HepG2 (cell line): ENCODE data around the gene ZFPM1. TPM values are rescaled to one million over a fixed set of nuclear protein-coding genes. Genes with fewer than 3 reads are reported as not detected.

Experiments
- ZFYVE20 ChIP-seq: sonication (generic); formaldehyde crosslinking; IDR thresholded peaks from 2 replicates; pipeline ENCODE4 v1.8.0; 2023; ENCODE audit warnings: low read depth, mild to moderate bottlenecking, moderate library complexity, missing genetic modification reagents, borderline replicate concordance
- ZNF281 ChIP-seq: sonication (generic); formaldehyde crosslinking; IDR thresholded peaks from 2 replicates; pipeline ENCODE4 v1.4.0; 2020; ENCODE audit warnings: missing genetic modification reagents, borderline replicate concordance
- ZNF746 ChIP-seq: sonication (generic); formaldehyde crosslinking; IDR thresholded peaks from 2 replicates; pipeline ENCODE4 v1.8.0; 2022; ENCODE audit warnings: mild to moderate bottlenecking, missing genetic modification reagents
- polyA plus RNA-seq, 8 experiments: library from polyadenylated mRNA; depleted of rRNA in 3 of 8; stranded (reverse) in 7 of 8; unstranded in 1 of 8; fragments of >200 nt; fragmentation: Illumina TruSeq in 4 of 8; extraction: Trizol in 4 of 8; gene quantifications; 2 replicates each; pipeline versions ENCODE4 v1.2.1 to v1.2.3, GENCODE V29; 2011 to 2016; ENCODE audit warnings: low read depth in 4 of 8, missing spikeins in 1 of 8, mixed read lengths in 1 of 8; ENCODE audit not compliant: insufficient read depth in 1 of 8
- total RNA-seq, 5 experiments: library from RNA; depleted of rRNA; stranded (reverse); fragments of >200 nt; fragmentation: Illumina TruSeq; extraction: Trizol; gene quantifications; 2 replicates each; pipeline ENCODE4 v1.2.3, GENCODE V29; 2016; ENCODE audit warnings: low read depth in 1 of 5
- TF ChIP-seq, protein P1 (sequence below): sonication (generic); formaldehyde crosslinking; IDR thresholded peaks from 2 replicates; pipeline ENCODE4 v1.4.0; 2020; ENCODE audit warnings: missing genetic modification reagents
- TF ChIP-seq, protein P2 (sequence below): sonication (generic); formaldehyde crosslinking; IDR thresholded peaks from 2 replicates; pipeline ENCODE4 v1.9.0; 2021; ENCODE audit warnings: missing genetic modification reagents, borderline replicate concordance
- TF ChIP-seq, protein P3 (sequence below): sonication (generic); formaldehyde crosslinking; IDR thresholded peaks from 2 replicates; pipeline ENCODE4 v1.5.0; 2020; ENCODE audit warnings: mild to moderate bottlenecking, missing genetic modification reagents

ZFPM1 gene
- total and polyA plus RNA-seq, 2 of the 13 experiments (the other 11 are each of a cell fraction or from before 2014, with no cell fraction given): 1.3 to 3.8 TPM

- TF ChIP-seq, protein P1, sequence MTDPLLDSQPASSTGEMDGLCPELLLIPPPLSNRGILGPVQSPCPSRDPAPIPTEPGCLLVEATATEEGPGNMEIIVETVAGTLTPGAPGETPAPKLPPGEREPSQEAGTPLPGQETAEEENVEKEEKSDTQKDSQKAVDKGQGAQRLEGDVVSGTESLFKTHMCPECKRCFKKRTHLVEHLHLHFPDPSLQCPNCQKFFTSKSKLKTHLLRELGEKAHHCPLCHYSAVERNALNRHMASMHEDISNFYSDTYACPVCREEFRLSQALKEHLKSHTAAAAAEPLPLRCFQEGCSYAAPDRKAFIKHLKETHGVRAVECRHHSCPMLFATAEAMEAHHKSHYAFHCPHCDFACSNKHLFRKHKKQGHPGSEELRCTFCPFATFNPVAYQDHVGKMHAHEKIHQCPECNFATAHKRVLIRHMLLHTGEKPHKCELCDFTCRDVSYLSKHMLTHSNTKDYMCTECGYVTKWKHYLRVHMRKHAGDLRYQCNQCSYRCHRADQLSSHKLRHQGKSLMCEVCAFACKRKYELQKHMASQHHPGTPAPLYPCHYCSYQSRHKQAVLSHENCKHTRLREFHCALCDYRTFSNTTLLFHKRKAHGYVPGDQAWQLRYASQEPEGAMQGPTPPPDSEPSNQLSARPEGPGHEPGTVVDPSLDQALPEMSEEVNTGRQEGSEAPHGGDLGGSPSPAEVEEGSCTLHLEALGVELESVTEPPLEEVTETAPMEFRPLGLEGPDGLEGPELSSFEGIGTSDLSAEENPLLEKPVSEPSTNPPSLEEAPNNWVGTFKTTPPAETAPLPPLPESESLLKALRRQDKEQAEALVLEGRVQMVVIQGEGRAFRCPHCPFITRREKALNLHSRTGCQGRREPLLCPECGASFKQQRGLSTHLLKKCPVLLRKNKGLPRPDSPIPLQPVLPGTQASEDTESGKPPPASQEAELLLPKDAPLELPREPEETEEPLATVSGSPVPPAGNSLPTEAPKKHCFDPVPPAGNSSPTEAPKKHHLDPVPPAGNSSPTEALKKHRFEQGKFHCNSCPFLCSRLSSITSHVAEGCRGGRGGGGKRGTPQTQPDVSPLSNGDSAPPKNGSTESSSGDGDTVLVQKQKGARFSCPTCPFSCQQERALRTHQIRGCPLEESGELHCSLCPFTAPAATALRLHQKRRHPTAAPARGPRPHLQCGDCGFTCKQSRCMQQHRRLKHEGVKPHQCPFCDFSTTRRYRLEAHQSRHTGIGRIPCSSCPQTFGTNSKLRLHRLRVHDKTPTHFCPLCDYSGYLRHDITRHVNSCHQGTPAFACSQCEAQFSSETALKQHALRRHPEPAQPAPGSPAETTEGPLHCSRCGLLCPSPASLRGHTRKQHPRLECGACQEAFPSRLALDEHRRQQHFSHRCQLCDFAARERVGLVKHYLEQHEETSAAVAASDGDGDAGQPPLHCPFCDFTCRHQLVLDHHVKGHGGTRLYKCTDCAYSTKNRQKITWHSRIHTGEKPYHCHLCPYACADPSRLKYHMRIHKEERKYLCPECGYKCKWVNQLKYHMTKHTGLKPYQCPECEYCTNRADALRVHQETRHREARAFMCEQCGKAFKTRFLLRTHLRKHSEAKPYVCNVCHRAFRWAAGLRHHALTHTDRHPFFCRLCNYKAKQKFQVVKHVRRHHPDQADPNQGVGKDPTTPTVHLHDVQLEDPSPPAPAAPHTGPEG (CRISPR knock-in tag): no peak
- TF ChIP-seq, protein P2, sequence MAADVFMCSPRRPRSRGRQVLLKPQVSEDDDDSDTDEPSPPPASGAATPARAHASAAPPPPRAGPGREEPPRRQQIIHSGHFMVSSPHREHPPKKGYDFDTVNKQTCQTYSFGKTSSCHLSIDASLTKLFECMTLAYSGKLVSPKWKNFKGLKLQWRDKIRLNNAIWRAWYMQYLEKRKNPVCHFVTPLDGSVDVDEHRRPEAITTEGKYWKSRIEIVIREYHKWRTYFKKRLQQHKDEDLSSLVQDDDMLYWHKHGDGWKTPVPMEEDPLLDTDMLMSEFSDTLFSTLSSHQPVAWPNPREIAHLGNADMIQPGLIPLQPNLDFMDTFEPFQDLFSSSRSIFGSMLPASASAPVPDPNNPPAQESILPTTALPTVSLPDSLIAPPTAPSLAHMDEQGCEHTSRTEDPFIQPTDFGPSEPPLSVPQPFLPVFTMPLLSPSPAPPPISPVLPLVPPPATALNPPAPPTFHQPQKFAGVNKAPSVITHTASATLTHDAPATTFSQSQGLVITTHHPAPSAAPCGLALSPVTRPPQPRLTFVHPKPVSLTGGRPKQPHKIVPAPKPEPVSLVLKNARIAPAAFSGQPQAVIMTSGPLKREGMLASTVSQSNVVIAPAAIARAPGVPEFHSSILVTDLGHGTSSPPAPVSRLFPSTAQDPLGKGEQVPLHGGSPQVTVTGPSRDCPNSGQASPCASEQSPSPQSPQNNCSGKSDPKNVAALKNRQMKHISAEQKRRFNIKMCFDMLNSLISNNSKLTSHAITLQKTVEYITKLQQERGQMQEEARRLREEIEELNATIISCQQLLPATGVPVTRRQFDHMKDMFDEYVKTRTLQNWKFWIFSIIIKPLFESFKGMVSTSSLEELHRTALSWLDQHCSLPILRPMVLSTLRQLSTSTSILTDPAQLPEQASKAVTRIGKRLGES (CRISPR knock-in tag): no peak
- TF ChIP-seq ZNF746 (CRISPR knock-in tag): no peak
- no peak for TF ChIP-seq ZNF281 (CRISPR knock-in tag)
- TF ChIP-seq ZFYVE20 (CRISPR knock-in tag): no peak
- TF ChIP-seq, protein P3, sequence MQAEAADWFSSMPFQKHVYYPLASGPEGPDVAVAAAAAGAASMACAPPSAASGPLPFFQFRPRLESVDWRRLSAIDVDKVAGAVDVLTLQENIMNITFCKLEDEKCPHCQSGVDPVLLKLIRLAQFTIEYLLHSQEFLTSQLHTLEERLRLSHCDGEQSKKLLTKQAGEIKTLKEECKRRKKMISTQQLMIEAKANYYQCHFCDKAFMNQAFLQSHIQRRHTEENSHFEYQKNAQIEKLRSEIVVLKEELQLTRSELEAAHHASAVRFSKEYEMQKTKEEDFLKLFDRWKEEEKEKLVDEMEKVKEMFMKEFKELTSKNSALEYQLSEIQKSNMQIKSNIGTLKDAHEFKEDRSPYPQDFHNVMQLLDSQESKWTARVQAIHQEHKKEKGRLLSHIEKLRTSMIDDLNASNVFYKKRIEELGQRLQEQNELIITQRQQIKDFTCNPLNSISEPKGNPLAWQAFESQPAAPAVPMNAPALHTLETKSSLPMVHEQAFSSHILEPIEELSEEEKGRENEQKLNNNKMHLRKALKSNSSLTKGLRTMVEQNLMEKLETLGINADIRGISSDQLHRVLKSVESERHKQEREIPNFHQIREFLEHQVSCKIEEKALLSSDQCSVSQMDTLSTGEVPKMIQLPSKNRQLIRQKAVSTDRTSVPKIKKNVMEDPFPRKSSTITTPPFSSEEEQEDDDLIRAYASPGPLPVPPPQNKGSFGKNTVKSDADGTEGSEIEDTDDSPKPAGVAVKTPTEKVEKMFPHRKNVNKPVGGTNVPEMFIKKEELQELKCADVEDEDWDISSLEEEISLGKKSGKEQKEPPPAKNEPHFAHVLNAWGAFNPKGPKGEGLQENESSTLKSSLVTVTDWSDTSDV (CRISPR knock-in tag): no peak
Measured at GRCh38 chr16:88530858-88531203, 77.8 kb downstream of the ZFPM1 start (continued).
